CD1c-positive myeloid dendritic cell (primary cell): ENCODE data around the gene TSPAN5.
"Not testable (repeated sequence)": the region's sequence is repeated elsewhere in the genome, so short reads cannot be mapped to it uniquely, and the experiment has no call there.

ENCODE experiments used
- DNase-seq: peaks from one replicate; pipeline ENCODE4 v3.0.0-alpha.2; 2016; ENCODE audit errors: extremely low spot score

TSPAN5 gene

DNA sequence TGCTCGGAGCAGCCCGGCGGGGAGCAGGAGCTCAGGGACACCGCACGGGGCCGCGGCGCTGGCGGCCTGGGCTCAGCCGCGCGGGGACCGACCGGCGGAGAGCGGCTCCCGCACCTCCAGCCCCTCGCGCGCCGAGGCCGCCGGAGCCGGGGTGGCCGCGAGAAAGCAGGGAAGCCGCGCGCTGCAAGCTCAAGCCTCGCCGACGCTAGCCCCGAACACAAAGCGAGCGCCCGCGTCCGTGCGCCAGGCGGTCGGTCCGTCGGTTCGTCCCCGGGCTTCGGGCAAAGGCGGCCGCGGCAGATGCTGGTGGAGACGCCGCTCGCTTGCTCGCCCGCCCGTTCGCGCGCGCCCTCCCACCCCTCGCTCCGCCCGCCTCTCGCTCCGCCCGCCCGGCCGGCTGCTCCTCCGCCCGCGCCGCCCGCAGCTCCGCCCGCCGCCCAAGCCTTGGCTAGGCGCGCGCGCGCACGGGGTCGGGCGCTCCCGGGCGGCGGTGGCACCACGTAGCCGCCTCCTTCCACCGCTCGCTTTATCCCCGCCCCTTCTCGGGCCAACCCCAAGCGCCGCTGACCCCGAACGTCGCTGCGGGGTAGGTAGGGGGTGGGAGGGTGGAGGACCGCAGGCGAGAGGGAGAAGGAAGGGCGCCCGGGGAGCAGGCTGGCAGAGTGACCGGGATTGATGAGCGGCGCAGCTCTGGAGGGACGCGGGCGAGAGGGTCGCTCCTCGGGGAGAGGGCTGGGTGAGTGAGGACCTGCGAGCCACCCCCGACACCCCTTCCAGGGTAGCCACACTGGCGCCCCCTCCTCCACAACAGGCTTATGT, at the start of gene TSPAN5:
Gene TSPAN5 (minus strand): TSS at position 325 of the 819 bp plus-strand sequence.
- peak; percentile 74 for DNase-seq

DNA sequence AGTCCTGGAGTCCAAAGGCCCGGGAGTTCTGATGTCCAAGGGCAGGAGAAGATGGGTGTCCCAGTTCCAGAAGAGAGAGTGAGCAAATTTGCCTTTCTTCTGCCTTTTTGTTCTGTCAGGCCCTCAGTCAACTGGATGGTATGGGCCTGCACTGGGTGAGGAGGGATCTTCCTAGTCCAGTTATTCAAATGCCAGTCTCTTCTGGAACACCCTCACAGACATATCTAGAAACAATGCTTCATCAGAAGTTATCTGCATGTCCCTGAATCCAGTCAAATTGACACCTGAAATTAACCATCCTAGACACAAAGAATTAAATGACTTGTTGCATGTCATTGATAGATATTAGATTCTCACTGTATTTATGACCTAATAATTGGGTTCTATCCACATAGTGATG, 48.5 kb upstream of the TSPAN5 start:
- no peak for DNase-seq

DNA sequence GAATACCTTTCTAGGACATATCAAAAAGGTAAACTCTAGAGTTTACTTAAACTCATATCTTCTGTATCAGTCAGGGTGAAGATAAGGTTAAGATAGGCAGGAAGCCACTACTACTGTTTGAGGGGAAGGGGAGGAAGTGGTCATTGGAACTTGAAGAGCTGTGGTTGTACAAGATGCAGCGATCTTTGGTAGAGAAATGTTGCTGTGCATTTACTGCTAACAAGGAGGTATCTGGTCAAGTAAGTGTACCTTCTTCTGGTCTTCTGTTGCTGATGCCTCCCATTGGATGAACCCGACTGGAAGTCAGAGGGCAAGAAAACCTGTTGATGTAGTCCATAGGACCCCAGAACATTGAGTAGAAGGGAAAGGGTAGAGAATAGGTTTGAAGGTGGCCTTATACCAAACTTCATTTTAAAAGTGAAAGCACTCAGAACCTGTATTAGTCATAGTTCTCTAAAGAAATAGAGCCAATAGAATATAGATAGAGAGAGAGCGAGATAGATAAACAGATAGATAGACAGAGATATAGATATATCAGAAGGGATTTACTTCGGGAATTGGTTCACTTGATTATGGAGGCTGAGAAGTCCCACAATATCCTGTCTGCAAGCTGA, 47.9 kb upstream of the TSPAN5 start:
- DNase-seq = peak; percentile 5

DNA sequence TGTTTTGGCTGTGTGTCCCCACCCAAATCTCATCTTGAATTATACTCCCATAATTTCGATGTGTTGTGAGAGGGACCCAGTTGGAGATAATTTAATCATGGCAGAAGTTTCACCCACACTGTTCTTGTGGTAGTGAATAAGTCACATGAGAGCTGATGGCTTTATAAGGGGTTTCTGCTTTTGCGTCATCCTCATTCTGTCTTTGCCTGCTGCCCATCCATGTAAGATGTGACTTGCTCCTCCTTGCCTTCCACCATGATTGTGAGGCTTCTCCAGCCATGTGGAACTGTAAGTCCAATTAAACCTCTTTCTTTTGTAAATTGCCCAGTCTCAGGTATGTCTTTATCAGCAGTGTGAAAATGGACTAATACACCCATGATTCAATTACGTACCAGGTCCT, 47.2 kb upstream of the TSPAN5 start:
- not testable (repeated sequence) for DNase-seq

DNA sequence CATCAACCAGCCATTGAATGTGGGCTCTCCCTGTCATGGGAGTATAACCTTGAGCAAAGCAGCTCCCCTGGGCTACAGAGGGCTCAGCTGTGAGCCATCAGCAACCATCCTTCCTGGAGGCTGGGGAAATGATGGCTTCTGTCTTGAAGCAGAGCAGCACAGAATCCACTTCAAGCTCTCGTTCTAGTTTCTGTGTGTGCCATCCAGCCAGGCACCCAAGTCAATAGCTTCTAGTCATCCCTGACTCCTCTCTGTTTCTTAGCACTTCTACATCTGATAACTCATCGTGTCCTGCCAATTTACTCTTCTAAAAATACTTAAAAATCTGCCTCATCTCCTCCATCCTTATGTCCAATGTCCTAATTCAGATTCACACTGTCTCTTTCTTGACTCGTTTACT, 42.2 kb upstream of the TSPAN5 start:
- no peak for DNase-seq

DNA sequence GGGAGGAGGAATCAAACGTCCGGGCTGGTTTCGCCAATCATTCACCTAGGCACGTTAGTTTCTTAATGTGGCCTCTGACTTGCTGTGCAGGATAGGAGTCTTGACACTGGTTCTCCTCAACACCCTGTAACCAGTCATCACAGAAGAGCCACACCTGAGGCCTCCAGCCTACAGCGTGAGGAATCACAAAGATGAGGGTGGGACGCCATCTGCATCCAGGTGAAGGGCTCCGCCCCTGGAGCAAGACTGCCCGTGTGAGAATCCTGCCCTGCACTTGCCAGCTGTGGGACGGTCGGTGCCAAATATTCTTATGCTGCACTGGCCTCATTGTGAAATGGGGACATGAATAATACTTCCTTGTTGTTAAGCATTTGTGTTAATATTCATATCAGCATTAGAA, 35.7 kb upstream of the TSPAN5 start:
- DNase-seq = no peak

DNA sequence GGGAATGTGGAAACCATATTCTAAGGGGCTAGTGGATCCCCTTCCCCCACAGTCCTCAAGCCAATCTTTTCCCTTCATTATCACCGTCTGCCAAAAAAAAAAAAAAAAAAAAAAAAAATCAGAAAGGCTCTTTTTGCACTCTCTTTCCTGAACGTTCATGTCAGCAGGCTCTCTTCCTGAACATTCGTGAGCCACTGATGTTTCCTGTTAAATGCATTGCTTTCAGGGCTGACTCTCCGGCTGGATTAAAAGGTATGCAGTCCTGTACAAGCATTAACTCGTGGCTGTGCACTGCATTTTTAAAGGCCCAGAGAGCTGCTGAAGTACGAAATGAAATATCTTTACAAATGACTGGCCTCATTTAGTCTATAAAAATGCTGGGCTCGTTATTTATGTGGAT, 34.0 kb upstream of the TSPAN5 start:
- no peak for DNase-seq

DNA sequence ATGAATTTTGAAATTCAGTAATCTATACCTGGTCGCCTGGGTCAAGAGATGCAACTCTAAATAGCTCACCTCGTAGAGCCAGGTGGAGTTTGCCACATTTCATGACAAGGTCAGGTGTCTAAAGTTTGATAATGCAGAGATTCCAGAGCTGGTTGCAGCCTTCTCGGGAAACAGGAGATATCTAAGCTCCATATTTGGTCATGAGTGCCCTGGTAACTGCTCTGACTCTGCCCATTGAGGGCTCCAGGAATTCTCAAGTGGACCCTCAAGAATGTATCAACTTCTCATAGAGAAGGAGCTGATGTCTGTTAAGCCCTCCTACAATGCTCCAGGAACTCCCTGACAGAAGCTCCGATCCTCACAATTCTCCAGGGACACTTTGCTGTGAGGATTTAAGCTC, 33.2 kb upstream of the TSPAN5 start:
- DNase-seq = no peak

DNA sequence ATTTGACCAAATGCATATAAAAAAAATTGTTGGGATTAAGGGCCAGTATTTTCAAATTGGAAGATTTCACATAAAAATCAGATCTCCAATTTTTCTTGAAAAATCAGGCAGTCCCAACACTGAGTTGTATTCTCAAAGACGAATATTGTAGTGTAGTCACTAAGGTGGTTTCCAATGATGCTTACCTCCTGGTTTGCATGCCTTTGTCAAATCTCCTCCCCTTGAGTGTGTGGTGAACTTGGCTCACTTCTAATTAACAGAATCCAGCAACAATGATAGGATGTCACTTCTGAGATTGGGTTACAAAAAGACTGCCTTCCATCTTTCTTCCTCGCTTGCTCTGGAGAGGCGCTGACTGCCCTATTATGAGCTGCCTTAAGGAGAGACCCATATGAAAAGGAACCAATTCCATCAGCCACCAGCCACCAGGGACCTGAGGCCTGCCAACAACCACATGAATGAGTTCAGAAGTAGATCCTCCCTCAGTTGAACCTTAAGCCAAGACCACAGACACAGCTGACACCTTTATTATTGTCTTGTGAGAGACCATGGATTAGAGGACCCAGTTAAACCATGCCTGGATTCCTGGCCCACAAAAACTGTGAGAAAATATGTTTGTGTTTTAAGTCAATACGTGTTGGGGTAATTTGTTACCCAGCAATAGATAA, 31.2 kb upstream of the TSPAN5 start:
- no peak for DNase-seq

DNA sequence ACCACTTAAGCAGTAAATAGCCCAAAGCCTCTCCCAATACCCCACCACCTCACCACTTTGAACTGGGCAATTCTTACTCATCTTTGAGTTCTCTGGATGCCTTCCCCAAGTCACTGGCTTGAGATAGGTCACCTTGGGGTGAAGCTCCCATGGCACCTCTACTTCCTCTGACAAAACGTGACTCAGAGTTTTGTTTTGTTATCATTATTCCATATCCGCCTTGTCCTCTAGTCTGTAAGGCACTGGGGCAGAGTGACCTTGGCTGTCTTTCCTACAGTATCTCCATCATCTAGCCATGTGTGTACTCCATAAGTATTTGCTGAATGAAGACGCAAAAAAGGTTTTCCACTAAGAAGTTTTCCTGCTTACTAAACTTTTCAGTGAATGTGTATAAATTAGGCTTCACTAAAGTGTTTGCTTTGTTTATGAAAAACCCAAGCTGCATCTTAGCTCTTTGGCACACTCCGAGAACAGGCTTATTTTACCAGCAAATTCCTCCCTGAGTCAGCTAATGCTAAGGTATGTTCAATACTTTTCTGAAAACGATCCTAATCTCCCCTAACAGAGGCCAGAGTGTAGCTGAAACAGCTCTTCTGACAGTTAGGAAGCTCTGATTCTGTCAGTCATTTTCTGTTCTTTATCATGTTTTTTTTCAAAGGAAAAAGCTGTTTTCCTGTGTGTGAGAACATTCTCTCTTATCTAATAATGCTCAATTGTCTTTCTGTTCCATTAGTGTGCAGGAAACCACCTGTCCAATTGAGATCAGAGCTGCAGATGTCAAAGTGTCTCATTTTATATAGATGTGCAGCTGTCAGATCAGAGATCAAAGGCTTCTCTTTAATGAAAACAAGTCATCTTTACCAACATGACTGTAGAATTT, 30.2 kb upstream of the TSPAN5 start:
- DNase-seq = no peak

DNA sequence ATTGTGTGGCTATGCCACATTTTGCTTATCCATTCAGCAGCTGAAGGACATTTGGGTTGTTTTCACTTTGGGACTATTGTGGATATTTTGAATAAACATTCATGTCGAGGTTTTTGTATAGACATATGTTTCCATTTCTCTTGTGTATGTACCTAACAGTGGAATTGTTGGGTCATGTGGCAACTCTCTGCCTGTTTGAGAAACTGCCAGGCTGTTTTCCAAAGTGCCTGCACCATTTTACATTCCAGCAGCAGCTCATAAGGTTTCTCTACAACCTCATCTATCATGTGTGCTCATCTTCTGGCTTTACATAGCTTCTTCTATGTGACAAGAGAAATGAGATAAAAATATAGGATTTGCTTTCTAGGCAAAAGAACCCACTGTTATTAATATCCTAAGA, 29.5 kb upstream of the TSPAN5 start:
- no peak for DNase-seq

DNA sequence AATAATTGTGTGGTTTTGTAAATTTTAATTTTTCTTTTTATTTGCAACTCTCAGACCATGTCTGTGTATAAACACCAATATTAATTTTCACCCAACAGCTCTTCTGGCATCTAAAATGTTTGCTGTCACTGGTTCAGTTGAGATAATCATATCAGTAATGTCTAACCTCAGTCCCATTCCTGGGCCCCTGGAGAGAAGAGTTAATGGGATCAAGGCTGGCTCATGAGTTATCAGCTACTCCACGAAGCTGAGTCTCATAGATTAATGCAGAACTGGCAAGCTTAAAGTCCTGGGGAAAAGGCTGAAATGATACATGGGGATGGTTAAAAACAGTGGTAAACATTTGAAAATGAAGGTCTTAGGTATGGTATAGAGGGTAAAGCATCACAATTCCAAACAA, 28.4 kb upstream of the TSPAN5 start:
- DNase-seq = no peak

DNA sequence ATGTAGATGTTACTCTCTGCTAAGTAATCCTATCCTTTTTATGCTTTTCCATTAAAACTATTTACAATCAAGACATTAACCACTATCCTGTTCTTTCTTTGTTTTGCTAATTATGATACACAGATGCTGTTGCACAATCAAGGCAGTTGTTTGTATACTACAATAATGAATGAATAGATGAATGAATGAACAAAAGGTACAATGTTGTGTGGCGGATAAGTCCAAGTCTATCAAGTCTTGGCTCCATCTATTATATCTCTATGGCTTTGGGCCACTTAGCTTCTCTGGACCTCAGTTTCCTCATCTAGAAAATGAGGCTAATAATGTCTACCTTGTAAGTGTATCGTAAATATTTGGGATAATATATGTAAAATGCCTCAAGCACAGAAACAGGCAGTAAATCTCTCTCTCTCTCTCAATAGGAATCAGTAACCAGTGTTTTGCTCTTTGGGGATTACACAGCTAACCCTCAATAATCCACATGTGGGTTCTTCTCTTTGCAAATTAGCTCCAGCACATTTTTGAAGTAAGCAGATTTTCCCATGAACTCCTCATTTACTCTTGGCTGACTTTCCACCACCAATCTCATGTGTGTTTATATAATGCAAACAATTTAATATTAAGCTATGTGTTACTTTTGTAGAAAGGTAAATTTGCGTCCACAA, 27.8 kb upstream of the TSPAN5 start:
- no peak for DNase-seq

DNA sequence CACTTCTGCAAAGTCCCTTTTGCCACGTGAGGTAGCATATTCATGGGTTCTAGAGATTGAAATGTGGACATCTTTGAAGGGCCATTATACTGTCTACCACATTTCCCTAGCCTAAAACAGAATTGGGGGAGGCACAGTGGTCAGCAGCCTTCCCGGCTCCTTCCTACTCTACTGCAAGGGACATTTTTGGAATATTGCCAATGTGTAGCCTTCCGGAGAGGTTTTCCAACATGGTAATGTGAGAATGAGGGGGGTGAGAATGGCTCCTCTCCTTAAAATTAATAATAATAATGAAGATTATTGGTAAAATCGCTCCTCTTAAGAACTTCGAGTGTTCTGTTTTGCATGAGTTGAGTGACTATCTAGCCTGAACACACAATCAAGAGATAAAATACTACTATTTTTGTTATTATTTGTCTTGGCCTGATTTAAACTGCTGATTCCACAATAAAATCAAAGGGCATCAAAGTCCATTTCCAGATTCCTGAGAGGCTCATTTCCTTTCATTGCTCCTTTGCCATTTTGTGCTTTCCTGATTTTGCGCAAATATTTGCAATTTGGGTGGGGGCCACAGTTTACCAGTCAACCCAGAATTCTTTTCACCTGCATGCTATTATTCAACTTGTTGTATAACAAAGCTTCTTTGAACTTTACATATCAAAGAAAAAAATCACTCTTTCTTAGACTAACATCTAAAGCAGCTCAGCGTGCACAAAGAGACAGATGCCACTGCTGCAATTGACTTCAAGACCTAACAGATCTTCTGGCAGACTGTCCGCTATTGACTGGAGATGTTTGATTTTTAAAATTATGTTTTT, 27.0 kb upstream of the TSPAN5 start:
- no peak for DNase-seq

DNA sequence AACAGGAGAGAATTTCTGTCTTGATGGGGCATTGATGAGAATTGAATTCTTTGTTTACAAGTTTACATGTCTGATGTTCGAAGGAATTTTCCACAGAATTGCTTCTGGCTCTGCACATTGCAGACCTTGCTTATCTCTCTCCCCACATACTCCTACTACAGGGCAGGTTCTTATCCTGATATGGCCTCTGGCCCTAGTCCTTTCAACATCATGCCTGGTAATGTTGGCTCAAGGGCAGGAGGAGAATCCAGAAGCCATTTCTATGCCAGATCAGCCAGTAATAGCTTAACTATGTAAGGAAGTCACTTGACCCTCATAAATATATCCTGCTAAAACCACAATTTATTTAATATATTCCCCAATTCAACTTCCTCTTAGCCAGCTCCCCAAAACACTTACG, 24.3 kb upstream of the TSPAN5 start:
- DNase-seq = no peak

DNA sequence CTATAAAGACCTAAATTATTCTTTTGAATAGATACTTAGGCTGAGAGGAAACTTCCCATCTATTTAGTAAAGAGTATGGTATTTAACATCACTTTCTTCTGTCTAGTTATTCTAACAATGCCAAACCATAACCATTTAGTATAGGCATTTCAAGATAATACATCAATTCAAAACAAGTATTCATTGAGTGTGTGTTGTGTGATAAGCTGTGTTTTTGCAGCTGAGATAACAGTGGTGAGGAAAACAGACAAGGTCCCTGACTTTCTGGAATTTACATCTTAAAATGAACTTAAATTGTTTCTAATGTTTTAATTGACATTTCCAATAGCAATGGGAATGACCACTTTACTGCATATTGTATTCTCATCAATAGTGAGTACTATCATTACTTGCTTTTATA, 22.4 kb upstream of the TSPAN5 start:
- DNase-seq = no peak

DNA sequence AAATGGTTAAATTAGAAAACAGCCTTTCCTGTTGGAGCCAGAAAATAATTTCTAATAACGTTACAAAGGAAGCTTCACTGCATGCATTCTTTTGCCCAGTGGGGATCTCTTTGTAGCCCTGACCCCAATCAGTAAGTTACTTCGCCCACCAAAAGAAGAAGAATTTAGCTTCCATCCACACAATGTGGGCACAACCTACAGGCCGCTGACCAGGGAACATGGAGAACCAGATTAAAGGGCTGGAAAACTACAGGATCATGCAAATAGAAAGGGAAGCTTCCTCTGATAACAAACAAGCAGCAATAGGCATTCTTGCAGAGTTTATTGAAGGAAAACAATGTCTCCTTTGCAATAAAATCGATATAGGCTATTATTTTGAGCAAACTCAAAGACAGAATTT, 21.3 kb upstream of the TSPAN5 start:
- DNase-seq = no peak

DNA sequence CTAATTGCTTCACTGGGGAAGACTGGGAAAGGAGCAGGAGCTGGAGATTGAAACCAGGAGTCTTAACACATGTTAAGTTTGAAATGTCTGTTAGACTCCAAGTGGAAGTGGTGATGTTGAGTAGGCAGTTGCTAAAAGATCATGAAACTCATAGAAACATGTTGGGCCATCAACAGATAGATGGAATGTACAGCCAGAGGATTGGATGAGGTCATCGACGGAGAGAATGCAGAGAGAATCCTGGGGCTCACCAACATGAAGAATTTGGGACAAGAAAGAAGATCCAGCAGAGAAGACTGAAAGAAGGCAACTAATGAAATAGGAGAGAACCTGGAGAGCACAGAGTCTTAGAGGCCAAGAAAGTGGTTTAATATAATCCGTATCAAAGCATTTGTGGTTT, 19.4 kb upstream of the TSPAN5 start:
- DNase-seq = no peak

DNA sequence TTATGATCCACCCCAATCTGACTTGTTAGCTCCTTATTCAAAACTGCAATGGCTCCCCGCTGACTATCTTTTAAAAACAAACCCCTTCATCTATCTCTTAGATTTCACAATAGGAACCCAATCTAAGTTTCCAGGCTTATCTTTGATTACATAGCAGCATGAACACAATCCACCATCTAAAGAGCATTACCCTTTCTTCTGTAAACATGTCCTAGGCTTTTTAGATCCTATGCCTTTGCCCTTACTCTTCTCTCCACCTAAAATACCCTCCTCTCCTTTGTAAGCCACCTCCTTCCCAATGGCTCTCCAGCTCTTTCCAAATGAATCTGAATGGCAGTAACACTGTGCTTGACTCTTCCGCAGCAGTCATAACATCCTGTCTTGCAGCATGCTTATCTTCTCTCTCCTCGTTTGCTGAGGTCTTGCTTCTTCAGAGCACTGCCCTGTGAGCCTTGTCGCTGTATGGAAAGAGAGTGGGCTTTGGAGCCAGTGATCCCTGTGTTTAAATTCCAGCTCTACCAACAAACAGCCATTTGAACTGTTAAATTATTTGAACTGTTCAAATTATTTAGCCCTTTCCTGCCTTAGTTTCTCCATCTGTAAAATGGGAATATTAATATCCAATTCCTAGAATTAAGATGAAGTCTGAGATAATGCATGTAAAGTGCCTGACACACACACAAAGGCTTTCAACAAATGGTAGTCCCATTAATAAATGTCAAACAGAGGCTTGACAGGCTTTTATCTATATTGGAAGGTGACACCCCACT, 16.2 kb upstream of the TSPAN5 start:
- DNase-seq = no peak

DNA sequence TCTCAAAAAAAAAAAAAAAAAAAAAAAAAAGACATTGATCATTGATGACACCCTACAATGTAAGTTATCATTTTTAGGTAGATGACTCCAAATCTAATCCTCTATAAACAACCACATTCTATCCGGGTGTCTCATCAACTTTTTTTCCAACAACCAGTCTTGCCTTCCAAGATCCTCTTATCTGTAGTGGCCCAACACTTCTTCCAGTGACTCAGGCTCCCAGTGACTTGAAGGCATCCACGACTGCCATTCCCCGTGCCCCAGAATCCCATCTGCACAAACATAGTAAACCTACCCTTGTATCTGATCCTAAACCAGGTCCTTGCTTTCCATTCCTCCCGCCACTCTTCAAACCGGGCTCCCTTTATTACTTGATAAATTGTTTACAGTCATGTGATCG, 15.6 kb upstream of the TSPAN5 start:
- no peak for DNase-seq
